ENCODE data around the gene C5.

C5 gene

DNA sequence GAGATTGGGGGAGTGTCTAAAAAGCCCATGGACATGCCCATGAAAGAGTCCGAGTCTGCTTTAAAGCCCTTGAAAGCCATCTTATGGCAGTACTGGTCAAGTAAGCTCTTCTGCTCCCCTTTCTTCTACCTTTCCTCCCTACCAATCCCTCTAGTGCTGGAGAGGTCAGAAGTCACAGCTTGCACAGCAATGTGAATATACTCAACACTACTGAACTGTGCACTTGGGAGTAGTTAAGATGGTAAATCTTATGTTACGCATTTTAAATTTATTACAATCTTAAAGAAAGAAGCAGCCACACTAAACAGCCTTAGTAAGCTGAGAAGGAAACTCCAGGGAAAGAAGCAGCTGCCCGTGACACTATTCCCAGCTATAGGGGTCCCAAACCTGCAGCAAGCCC lies 111.2 kb downstream of the C5 start:
- no peak for DNase-seq

DNA sequence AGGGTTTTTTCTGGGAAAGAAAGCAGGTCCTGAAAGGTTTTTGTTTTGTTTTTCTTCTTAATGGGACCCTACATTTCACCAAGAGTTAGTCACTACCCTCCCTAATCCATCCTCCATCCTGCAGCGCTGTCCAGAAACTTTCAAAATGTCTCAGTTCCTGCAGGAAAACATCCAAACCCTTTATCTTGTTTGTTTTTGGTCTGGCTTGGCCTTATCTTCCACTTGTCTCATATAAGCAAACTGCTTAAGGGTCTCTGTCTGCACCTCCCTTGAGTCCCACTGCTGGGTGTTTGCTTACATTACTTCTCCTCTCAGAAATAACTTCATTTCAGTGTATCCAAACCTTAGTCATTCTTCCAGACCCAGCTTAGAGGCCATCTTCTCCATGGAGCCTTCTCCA lies 112.5 kb downstream of the C5 start:
- no peak for DNase-seq

DNA sequence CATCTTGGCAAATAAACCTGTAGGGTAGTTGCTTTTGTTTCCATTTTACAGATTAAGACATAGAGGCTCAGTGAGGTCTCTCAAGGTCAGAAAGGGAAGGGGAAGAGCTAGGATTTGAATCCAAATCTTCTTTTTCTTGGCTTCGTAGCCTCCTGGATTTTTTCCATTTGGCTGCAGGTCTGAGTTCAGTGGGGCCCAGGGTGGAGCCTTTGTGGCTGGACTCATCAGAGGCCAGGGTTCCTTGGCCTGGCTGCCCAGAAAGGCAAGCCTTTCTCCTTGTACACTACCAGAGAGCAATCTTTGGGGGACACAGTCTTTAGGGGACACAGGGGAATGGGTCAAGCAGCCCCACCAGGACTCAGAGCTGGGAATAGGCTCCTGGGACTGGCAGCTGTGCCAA lies 112.9 kb downstream of the C5 start:
- DNase-seq = no peak

DNA sequence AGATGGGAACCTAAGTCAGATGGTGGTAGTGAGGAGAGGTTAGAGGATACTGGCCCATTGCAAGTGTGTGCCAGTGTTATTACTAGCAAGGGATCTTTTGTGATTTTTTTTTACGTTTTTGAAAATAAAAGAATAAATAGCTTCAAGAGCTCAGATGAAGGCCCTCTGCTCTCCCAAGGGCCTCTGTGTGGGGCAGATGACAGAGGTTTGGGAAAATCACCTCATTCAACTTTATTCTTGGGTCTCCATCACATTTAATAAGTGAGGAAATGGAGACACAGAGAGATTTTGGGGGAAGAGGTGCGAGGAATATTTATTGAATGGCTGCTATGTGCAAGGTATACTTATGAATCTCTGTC lies 113.3 kb downstream of the C5 start:
- no peak for DNase-seq

DNA sequence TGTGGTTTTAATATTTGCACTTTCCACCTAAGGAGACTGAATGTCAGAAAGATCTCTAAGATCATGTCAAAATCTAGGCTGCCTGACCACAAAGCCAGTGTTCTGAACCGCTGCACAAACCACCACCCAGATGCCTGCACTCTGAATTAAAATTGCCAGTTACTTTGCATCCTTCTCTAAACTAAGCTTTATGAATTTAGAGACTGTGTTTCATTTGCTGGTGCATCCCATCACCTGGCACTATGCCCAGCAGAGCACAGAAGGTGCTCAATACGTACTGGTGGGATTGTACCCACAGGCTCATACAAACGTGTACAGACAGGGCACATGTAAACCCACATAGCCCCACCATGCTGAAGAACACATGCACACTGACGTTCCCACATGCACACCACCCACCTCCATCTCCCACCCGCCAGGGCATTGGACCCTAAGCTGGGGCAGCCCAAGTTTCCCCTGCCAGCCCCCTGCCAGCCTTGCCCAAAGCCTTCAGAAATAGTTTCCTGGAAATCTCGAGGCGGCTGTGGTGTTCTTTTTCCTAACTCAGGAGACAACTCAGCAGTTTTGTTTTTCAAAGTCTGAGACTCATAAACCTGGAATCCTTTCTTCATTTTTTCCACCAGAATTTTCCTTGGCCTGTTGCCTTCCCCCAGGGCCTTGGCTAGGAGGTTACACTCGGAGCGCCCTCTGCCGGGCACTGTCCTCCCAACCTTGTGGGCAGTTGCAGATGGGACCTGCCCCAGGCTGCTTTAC lies 113.9 kb downstream of the C5 start:
- DNase-seq = peak; percentile 45

DNA sequence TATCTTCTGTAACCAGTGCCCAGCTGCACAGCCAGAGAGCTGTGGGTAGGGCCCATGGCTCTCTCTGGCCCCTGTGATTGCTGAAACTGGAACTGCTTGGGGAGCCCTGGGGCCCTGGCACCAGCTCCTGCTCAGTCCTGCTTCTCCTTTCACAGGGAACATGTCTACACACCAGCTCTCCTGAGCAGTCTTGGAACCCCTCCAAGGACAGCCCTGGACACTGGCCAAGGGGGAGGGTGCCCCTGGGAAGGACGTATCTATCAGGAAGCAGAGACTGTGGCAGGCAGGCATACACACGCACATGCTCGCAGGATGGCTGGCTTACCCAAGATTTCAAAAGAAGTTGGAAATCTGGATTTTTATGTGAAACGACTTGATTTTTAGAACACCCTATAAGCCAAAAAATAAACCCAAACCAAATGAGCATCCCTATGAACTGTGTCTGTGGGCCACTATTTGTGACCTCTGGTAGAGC lies 114.7 kb downstream of the C5 start:
- DNase-seq = no peak

DNA sequence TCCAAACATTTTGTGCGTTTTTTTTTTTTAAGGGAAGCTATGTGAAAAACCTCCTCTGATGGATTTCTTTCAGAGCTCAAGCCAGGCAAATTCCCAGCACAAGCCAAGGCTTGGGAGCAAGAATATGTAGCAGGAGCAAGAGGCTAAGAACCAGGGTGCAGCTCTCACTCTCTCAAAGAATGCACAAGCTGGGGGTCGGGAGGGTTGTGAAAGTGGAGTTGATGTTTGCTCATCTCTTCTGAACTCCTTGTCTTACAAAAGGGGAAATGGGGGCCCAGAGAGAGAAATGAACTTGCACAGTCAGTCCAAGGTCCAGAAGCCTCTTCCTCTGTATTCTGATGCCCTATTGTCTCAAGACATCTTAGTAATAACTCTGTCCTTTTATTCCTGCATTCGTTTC lies 115.8 kb downstream of the C5 start:
- no peak for DNase-seq

DNA sequence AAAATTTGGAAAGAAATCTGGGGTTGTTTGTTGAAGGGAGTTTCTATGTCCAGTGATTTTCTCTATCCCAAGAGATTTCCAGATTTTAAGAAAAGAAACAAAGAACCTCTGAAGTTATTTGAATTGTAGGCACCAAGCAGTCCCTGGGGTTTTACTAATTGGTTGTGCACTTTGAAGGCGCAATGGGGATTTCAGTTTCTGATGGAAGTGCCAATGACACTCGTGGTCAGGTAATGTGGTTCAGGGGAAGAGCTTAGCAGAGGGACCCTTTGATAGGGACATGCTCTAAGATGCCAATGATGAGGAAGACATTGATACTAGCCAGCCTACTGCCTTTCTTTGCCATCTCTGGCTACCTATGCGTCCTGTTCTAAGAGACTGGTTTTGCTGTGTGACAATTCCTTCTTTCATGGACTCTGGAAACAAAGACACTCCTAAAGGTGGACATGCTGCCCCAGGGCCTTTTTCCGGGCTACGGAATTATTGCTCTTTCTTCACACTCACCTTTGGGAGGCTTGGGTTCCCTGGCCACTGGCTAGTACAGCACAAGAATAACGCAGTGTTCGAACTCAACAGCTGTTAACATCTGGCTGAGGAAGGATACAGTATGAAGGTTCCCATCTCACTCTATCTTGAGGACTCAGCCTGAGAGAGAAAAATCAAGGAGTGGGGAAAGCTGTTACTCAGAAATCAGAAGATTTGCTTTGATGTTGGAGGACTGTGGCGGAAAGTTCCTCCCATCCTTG lies 116.6 kb downstream of the C5 start:
- DNase-seq = no peak

DNA sequence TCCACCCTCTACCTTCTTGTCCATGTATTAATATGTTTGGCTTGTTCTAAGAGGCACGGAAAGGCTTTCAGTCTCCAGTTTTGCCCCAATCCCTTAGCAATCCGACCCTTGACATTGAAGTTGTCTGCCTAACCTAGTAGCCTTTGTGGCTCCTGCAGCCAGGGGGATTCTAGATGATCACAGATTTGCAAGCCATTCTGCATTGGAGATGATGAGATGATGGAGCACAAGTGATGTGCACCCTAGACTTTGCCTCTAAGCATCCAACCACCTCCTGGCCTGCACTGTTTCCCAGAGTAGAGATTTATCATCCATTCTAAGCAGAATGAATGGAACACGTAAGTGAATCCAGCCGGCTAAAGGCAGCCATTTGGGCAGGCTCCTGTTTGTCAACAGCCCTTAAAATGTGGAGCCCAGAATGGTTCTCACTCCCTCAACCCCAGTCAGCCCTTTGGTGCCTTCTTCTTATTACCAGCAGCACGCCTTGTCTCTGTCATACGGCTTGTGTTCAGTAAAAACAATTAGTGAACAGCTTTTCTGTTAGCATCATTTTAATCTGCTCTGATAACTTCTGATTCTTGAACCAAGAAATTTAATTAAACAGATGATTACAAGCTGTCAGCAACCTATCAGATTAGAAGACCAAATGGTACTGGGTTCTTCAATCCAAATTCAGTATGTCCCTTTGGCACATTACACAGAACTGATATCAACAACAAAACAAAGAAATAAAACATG lies 117.8 kb downstream of the C5 start:
- no peak for DNase-seq

DNA sequence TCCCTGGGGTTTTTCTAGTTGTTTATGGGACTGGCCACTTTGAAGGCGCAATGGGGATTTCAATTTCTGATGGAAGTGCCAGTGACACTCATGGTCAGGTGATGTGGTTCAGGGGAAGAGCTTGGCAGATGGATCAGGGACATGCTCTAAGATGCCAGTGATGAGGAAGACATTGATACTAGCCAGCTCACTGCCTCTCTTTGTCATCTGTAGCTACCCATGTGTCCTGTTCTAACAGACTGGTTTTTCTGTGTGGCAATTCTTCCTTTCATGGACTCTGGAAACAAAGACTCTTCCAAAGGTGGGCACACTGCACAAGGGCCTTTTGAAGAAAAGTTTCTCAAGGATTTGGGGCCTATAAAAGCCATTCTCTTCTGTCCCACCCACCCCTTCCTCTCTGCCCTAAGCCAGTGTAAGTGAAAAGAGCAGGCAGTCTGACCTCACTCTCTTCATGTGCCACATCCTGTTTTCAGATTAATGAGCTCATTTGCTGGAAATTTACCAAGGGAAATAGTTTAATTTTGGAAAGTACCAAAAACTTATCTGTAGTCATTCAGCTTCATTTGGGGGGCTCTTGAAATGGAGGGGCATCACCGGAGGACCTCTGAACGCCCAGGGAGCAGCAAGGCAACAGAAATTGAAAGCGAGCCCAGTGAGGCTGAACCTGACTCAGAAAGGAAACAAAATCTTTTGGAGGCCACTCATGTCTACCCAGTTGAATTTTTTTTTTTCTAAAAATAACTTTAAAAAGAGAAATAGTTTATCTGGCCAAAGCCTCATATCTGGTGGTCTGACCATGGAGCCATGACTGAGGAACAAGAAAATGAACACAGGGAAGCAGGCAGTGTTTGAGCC lies 118.6 kb downstream of the C5 start:
- DNase-seq = no peak

DNA sequence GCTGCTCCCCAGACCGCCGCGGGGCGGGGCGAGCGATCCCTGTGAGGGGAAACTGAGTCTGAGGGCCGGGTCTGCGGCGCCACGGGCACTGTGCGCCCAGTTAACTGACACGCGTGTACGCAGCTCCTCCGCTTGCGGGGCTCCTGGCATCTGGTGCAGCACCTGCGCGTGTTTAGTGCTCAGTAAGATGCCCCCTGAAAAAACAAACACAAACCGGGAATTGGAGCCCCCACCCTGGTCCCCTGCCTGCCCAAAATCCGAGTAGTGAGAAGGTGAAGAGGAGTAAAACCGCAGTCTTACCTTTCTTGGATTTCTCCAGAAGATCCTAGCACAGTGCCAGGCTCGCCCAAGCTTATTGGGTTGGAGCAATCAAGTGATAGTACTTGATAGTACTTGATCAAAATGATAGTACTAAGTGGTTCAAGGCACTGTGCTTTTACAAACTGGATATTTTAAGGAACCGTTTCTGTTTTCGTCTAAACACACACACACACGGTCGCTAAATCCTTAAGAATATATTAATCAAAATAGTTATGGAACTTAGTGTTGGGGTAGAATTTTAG lies 120.8 kb downstream of the C5 start:
- no peak for DNase-seq

DNA sequence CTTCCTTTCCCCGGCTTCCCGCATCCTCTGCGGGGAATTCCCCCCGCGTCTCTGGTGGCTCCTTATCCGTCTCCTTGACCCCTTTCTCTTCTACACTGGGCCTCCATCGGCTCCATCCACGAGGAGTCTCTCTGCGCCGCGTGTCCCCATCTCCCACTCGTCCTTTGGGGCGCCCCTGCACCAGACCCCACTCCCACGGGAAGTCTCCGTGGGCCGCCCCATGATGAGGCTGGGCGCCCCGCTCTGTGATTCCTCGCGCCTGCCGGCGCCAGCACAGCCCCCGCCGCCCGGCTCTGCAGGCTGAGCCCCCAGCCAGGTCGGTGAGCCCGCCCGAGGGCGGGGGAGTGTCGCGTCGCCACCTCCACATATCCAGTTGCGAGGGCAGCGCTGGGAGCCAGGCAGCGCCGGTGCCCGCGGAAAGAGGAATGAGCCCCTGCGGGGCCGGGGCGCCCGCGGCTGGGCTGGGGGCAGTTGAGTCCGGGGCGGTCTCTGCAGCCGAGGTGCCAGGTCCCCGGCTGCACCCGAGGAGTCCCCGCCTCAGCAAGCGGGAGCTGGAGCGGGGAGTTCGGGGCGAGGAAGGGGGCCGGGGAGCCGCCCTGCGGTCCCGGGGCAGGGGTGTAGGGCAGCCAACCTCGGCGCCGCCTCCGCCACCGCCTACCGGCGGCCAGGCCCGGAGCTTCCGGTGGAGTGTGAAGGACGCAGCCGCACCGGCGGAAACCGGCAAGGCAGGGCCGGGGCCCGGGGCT lies 121.4 kb downstream of the C5 start:
- DNase-seq = no peak

DNA sequence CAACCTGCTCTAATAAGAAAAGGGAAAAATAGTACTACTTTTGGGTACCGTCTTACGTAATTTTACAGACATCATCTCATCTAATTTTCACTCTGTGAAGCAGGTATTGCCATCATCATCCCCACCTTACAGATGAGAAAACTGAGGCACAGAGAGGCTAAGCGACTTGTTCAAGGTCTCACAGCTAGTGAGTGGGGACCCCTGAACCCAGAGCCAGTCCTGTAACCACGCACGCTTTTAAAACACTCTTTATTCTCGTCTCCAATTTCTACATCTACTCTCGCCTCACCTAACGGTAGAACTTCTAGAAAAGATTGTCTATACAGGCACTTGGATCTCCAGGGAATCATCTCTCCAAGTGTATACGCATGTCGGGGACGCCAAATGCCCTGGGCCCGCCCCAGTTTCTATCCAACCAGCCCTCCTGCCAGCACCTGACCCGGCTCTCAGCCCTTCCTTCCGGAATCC lies 122.0 kb downstream of the C5 start:
- DNase-seq = no peak

DNA sequence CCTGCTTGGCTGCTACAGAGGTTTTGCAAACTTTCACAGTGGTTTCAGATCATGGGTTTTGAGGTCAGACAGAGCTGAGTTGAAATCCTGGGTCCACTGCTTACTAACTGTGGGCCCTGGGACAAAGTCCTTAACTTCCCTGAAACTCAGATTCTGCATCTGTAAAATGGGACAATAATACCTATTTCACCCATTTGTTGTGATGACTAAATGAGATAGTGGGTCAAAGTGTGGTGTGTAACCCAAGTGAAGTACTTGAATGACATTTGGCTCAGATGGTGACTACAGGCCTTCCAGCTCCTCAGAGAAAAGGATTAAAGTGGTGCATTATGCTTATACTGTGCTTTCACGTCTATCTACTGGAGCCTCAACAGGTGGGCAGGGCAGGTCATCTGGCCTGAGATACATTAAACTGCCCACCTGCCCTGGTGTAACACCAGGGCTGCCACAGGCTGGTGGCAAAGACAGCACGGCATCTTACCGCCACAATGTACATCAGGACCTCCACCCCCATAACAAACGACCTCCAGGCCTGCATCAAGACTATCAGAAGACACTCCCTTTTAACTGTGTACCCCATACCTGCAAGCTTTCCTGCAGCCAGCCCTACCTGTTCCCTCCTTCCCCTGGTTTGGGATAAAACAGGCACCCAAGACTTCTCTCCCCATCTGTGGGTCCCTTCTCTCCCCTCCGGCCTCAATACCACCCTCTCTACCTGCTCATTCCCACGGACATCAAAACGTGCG lies 122.6 kb downstream of the C5 start:
- DNase-seq = no peak

DNA sequence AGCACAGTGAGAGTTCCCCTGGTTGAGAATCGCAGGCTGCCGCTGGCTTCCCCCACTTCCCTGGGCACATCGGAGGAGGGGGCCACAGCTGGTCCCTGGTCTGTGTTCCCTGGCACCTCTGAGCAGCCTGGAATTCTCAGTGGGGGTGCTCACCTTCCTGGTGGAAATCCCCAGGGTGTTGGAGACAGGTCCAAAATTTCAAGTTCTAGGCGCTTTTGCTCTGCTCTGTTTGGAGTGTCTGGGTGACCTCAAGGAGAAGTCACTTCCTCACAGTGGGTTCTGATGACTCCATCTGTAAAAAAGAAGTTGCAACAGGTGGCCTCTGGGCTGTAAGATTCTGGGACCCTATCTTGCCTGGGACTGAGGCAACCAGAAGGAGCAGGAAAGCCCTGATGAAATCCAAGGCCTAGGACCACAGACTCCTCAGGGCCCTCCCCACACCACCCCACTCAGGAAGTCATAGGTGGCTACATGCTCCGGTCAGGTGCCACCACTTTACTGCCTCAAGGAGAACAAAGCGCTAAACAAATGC lies 123.6 kb downstream of the C5 start, which contains the start of gene TRAF1:
Gene TRAF1 (minus strand): TSS at position 400 of the 532 bp plus-strand sequence. CDS start 721 bp downstream, outside the sequence.
- no peak for DNase-seq

DNA sequence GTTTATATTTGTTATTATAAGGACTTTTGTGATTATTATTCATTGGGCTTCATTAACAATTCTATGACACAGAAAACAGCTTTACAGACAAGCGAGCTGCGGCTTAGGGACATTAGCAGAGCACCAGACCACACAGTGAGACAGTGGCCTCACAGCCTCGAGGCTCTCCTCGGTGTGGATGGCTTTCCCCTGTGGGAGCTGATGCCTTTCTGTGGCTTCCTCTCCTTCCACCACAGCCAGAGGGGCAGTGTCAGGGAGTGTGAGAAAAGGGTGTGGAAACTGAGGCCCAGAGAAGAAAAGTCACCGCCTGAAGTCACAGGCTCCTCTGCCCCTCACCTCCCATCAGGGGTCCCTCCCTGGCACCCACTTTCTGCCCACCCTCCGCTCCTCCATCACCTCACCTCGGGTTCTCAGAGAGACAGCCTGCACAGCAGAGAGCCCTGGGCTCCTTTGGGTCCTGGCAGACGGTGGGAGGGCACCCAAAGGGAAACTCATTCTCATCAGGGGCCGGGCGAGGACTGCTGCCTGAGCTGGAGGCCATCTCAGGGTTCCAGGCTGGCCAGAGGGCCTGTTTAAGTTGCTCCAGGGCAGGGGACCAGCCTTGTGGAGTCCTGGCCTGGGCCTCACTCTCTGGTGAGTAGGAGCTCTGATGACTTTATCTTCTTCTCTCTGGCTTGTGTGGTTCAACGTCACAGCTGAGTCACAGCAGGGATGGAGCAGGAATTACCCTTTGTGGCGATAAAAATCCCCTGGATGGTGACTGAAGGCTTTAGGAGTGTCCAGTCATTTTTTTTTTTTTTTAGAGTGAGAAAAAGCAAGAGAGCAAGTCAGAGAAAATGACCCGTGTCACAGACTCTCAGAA lies 124.3 kb downstream of the C5 start:
- DNase-seq = no peak

DNA sequence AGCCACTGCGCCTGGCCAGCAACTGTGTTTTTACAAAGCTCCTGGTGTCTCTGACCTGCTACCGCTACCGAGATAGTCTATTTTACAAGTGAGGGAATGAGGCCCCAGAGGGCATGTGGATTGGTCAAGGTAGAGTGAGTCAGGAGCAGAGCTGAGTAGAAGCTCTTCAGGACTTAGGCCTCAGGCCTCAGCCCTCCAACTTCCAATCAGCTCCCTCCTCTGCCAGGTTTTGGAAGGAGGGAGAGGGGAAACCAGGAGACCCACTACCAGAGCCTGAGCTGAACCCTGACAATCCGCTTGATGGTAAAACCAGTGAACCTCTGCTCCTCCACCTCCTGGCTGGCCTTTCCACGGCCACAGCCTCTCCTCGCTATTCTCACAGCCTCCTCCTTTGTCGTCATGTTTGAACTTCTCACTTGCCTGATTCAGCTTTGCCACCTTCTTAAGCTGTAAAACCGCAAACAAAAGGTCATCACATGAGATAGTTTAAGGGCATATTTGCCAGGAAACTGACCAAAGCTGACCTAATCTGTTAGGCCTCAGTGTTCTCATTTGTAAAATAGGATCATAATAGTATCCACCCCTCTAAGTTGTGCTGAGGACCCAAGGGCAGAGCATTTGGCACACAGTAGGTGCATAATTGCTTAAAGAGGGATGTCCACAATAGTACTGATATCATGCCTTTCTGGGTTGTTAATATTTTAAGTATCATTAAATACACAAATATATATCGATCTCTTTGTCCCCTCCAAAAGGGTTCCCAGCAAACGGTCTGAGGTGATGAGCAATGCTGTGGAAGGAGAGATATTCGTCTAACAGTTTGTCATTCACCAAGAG lies 125.2 kb downstream of the C5 start:
- DNase-seq = no peak

DNA sequence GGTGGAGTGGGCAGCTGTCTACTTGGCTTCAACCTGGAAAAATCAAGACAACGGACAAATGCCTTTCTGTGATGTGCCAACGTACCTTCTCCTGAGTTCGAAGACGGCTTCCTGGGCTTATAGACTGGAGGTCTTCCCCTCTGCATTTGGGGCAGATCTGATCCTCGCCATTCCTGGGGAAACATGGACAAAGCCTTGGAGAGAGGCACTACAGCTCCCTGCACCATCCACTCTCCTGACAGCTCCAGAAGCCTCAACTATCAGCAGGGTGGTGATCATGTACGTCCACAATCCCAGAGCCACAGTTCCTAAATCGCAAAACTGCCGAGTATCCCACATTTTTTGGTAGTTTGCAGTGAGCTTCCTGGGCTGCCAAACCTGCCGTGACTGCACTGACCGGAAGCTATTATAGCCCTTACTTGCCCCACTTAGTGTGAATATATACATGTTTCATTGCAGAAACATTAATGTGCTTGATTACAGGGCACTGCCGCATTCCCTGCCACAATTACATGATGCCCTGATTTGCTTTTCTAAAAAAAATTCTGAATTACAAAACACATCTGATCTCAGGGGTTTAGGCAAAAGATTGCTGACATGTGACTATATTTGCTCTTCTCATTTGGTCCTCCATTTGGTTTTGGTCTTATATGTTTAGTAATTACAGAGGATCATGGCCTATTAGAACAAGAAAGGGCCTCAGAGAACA lies 126.3 kb downstream of the C5 start:
- DNase-seq = no peak

Data from GOT3 (cell line).